ENCODE measurements around the gene SLC7A7.
"Not testable (repeated sequence)": the region's sequence is repeated elsewhere in the genome, so short reads cannot be mapped to it uniquely, and the experiment has no call there.

SLC7A7 gene

DNA sequence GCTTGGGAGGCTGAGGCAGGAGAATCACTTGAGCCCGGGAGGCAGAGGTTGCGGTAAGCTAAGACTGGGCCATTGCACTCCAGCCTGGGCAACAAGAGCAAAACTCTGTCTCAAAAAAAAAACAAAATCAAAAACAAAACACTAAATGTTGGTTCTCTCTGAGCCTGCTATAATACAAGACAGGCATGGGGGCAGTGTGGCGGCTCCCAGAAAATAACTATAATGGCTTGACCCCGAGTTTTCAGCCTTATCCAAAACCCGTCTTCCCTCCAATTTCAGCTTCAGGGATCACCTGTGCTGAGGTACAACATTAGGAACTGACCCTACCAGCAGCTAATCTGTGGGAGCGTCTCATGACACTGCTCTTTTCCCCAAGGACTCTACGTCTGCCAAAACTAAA is 862 bp downstream of the SLC7A7 start:
- no peaks in the 10 kb centered on the region for H3K9me3 Mint-ChIP-seq
- peaks cover 16% of the 10 kb centered on the region for H3K4me1 Mint-ChIP-seq (ENCODE audit: low read depth)
- peaks cover 3% of the 10 kb centered on the region for H3K27me3 Mint-ChIP-seq (ENCODE audit: low read depth)
- H3K36me3 Mint-ChIP-seq (ENCODE audit: low read depth) = no peaks in the 10 kb centered on the region
- H3K4me3 Mint-ChIP-seq = no peak overlapping the region
- H3K27ac Mint-ChIP-seq = no peak overlapping the region

DNA sequence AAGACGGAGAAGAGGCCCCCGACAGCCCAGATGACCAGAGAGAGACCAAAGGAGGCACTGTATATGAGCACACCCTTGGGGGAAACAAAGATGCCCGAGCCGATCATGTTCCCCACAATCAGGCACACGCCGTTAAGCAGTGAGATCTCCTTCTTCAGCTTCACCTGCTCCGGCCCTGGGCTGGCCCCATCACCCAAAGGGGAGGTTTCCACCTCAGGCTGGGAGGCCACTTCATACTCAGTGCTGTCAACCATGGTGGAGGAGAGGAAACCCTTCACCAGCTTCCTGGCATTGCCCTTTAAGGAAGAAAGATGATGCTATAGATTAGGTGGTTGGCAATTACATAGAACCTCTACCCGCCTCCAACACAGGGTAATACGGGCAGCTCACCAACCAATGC is 2.1 kb downstream of the SLC7A7 start:
- Mint-ChIP-seq H3K27me3 (ENCODE audit: low read depth) (peaks cover 3% of the 10 kb centered on the region), H3K9me3 (no peaks in the 10 kb centered on the region), H3K27ac (no peak overlapping the region), H3K4me1 (ENCODE audit: low read depth) (peaks cover 10% of the 10 kb centered on the region), H3K36me3 (ENCODE audit: low read depth) (no peaks in the 10 kb centered on the region), H3K4me3 (no peak overlapping the region)

DNA sequence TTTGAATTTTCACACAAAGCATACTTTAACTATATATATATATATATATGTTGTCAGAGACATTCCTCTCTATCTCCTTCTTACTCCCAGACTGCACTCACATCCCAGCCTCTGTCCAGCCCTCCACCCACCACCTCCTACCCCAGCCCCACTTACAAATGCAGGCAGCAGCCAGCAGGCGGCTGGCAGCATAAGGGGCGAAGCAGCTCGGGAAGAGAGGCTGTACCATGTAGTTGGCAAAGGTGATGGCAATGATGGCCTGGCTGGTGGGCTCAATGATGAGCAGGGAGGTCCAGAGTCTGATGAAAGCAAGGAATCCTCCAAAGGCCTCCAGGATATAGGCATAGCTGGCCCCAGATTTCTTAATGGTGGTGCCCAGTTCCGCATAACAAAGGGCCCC is 2.5 kb downstream of the SLC7A7 start:
- H3K4me1 Mint-ChIP-seq (ENCODE audit: low read depth) = peaks cover 10% of the 10 kb centered on the region
- H3K4me3 Mint-ChIP-seq = no peak overlapping the region
- no peaks in the 10 kb centered on the region for H3K36me3 Mint-ChIP-seq (ENCODE audit: low read depth)
- H3K9me3 Mint-ChIP-seq = no peaks in the 10 kb centered on the region
- H3K27ac Mint-ChIP-seq = no peak overlapping the region
- H3K27me3 Mint-ChIP-seq (ENCODE audit: low read depth) = peaks cover 3% of the 10 kb centered on the region

DNA sequence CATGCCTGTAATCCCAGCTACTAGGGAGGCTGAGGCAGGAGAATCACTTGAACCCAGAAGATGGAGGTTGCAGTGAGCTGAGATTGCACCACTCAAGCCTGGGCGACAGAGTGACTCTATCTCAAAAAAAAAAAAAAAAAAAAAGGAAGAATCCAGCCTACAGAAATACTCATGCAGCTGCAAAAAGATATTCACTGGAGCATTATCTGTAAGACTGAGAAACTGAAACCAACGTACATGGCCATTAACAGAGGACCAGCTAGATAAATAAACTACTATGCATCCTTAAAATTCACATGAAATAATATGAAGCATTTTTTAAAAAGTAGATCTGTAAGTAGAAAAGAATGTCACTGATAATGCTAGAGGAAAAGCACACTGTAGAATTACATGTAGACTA is 3.5 kb downstream of the SLC7A7 start:
- peaks cover 10% of the 10 kb centered on the region for H3K4me1 Mint-ChIP-seq (ENCODE audit: low read depth)
- no peak overlapping the region for H3K4me3 Mint-ChIP-seq

DNA sequence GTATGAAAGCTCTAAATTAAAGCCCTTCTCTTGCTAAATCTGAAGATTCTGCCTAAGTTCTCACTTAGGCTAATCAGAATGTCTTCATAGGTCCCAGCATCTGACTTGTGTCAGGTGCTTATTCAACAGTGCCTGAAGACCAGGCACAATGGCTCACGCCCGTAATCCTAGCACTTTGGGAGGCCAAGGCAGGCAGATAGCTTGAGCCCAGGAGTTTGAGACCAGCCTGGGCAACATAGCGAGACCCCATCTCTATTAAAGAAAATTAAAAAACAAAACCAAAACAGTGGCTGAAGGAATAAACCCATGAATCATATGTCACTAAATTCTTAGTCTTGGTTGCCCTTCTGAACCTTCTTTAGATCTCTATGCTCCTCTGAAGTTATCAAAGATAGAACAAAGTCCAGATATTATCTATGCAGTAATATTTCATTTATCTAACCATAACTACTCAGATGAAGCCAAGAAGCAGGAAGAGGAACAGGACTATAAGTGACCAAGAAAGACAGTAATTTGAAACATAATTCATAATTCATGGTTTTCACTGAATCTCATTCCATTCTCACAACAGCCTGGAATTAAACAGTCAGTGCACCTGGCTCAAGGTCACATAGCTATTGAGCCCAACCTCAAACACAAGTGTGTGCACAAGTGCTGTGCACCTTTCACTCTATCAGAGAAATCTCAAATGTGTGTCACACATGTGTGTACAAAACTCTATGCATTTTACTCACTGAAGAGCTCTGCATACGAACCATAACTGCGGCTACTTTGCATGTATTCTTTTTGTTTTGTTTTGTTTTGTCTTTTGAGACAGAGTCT is 6.6 kb downstream of the SLC7A7 start:
- peaks cover 12% of the 10 kb centered on the region for H3K27me3 Mint-ChIP-seq (ENCODE audit: low read depth)
- H3K4me1 Mint-ChIP-seq (ENCODE audit: low read depth) = peaks cover 3% of the 10 kb centered on the region
- no peaks in the 10 kb centered on the region for H3K9me3 Mint-ChIP-seq
- H3K4me3 Mint-ChIP-seq = no peak overlapping the region
- H3K36me3 Mint-ChIP-seq (ENCODE audit: low read depth) = no peaks in the 10 kb centered on the region
- H3K27ac Mint-ChIP-seq = no peak overlapping the region

More for the DNA sequence above, 3.5 kb downstream of the SLC7A7 start:
- H3K27ac Mint-ChIP-seq = no peak overlapping the region
- H3K9me3 Mint-ChIP-seq = no peaks in the 10 kb centered on the region
- H3K27me3 Mint-ChIP-seq (ENCODE audit: low read depth) = peaks cover 7% of the 10 kb centered on the region
- H3K36me3 Mint-ChIP-seq (ENCODE audit: low read depth) = no peaks in the 10 kb centered on the region

DNA sequence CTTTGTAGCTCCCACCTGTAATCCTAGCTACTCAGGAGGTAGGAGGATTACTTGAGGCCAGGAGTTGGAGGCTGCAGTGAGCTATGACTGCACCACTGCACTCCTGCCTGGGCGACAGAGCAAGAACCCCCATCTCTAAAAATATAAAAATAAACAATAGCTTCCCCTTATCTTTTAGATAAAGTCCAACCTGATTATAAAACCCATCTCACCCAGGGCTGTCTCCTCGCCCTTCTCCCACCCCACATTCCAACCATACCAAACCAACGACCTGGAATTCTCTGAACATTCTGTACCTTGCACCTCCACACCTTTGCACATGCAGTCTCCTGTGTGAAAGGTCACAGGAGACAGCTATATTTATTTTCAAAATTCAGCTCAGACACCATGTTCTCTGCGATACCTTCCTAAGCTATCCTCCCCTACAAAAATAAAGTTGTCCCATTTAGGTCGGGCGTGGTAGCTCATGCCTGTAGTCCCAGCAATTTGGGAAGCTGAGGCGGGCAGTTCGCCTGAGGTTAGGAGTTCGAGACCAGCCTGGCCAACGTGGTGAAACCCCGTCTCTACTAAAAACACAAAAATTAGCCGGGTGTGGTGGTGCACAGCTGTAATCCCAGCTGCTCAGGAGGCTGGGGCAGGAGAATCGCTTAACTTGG is 7.7 kb downstream of the SLC7A7 start:
- no peak overlapping the region for H3K4me3 Mint-ChIP-seq
- no peak overlapping the region for H3K27ac Mint-ChIP-seq
- H3K9me3 Mint-ChIP-seq = no peaks in the 10 kb centered on the region
- H3K36me3 Mint-ChIP-seq (ENCODE audit: low read depth) = no peaks in the 10 kb centered on the region
- peaks cover 3% of the 10 kb centered on the region for H3K4me1 Mint-ChIP-seq (ENCODE audit: low read depth)
- H3K27me3 Mint-ChIP-seq (ENCODE audit: low read depth) = peaks cover 16% of the 10 kb centered on the region

DNA sequence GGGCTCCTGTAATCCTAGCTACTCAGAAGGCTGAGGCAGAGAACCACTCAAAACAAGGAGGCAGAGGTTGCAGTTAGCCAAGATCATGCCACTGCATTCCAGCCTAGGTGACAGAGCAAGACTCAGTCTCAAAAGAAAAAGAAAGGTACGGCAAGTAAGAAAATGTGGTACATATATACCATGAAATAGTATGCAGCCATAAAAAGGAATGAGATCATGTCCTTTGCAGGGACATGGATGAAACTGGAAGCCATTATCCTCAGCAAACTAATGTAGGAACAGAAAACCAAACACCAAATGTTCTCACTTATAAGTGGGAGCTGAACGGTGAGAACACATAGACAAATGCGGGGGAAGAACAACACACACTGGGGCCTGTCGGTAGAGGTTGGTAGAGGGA is 10.0 kb downstream of the SLC7A7 start:
- peaks cover 18% of the 10 kb centered on the region for H3K27me3 Mint-ChIP-seq (ENCODE audit: low read depth)
- H3K4me3 Mint-ChIP-seq, H3K9me3 Mint-ChIP-seq: not testable (repeated sequence)

DNA sequence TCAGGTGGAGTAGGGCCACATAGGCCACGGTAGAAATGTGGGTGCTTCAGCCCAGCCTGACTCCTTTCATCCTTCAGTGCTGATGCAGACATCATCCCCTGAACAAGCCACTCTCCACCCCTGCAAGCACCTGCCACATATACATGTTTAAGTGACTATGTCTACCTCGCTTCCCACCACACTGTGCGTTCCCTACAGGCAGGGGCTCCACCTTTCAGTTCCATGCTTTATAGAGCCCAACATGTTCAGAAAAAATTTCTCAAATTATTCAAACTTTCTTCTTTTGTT is 11.6 kb downstream of the SLC7A7 start:
- Mint-ChIP-seq H3K4me1 (ENCODE audit: low read depth) (no peaks in the 10 kb centered on the region), H3K9me3 (no peaks in the 10 kb centered on the region), H3K27me3 (ENCODE audit: low read depth) (peaks cover 30% of the 10 kb centered on the region), H3K4me3 (no peak overlapping the region), H3K27ac (no peak overlapping the region), H3K36me3 (ENCODE audit: low read depth) (no peaks in the 10 kb centered on the region)

More for the DNA sequence above, 10.0 kb downstream of the SLC7A7 start:
- H3K27ac Mint-ChIP-seq; H3K4me1 Mint-ChIP-seq (ENCODE audit: low read depth); H3K36me3 Mint-ChIP-seq (ENCODE audit: low read depth): not testable (repeated sequence)

DNA sequence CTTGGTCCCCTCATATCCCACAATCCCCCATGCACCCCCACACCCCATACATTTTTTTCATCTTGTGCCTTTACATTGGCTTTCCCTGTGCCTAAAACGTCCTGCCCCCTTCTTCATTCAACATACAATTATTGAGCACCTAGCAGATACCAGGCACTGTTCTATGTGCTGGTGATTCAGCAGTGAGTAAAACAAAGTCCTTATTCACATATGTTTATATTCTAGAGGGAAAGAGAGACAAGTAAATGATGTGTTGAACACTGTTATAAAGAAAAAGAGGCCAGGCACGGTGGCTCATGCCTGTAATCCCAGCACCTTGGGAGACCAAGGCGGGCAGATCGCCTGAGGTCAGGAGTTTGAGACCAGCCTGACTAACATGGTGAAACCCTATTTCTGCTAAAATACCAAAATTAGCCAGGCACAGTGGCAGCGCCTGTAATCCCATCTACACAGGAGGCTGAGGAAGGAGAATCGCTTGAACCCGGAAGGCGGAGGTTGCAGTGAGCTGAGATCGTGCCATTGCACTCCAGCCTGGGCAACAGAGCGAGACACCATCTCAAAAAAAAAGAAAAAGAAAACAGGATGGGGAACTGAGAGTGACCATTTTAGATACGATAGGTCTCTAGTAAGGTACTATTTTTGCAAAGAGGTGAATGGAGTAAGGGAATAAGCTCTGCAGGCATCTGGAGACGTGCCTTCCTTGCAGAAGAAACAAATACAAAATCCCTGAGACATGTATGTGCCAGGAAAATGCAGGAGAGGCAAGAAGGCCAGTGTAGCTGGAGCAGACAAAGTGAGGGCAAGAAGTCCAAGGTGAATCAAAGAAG is 12.2 kb downstream of the SLC7A7 start:
- no peaks in the 10 kb centered on the region for H3K9me3 Mint-ChIP-seq
- H3K27me3 Mint-ChIP-seq (ENCODE audit: low read depth) = peaks cover 32% of the 10 kb centered on the region
- no peaks in the 10 kb centered on the region for H3K36me3 Mint-ChIP-seq (ENCODE audit: low read depth)
- H3K27ac Mint-ChIP-seq = no peak overlapping the region
- no peak overlapping the region for H3K4me3 Mint-ChIP-seq
- no peaks in the 10 kb centered on the region for H3K4me1 Mint-ChIP-seq (ENCODE audit: low read depth)

DNA sequence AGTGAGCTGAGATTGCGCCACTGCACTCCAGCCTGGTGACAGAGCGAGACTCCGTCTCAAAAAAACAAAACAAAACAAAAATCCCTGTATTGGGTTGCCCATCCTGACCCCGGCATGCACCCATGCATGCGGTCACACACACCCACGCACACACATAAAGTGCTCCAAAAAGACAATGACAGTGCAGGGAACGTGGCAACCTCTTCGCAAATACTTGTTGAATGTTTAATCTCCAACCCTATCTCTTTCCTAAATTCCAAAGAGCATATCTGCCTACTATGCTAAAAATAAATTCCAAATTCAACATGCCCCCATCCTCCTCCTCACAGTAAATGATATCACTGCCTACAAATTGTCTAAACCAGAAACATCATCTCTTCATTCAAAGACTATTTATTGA is 13.5 kb downstream of the SLC7A7 start:
- no peaks in the 10 kb centered on the region for H3K9me3 Mint-ChIP-seq
- H3K4me1 Mint-ChIP-seq (ENCODE audit: low read depth) = no peaks in the 10 kb centered on the region
- H3K4me3 Mint-ChIP-seq = no peak overlapping the region
- no peaks in the 10 kb centered on the region for H3K36me3 Mint-ChIP-seq (ENCODE audit: low read depth)
- H3K27ac Mint-ChIP-seq = no peak overlapping the region
- H3K27me3 Mint-ChIP-seq (ENCODE audit: low read depth) = peaks cover 32% of the 10 kb centered on the region

DNA sequence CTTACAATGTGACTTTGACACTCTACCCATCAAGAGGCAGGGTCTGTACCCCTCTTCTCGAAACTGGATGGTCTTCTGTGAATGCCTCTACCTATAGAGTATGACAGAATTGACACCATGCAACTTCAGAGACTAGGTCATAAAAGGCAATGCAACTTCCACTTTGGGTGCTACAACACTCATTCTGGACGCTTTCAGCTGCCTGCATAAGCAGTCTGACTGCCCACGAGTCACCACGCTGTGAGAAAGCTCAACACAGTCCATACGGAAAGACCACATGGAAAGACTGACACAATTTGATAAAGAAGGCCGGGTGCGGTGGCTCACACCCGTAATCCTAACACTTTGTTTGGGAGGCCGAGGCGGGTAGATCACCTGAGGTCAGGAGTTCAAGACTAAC is 14.9 kb downstream of the SLC7A7 start:
- H3K36me3 Mint-ChIP-seq (ENCODE audit: low read depth) = no peaks in the 10 kb centered on the region
- H3K4me3 Mint-ChIP-seq = no peak overlapping the region
- no peaks in the 10 kb centered on the region for H3K9me3 Mint-ChIP-seq
- no peak overlapping the region for H3K27ac Mint-ChIP-seq
- peaks cover 39% of the 10 kb centered on the region for H3K27me3 Mint-ChIP-seq (ENCODE audit: low read depth)
- no peaks in the 10 kb centered on the region for H3K4me1 Mint-ChIP-seq (ENCODE audit: low read depth)

DNA sequence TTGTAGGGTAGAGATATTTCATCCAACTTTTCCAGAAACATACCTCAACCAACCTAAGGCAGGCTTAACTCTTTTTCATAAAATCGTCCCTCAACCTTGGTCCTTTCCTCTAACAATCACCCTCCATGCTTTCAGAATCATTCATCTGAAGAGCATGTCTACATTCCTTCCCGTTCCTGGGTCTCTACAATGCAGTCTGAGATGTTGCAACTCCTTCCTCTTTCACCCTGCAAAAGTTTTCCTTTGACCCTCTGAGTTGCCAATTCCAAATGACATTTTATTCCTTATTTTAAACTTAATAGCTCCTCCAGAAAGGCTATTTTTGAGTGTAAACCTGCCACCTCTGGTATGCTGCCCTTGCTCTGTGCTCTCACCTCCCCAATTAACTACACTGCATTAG is 16.7 kb downstream of the SLC7A7 start:
- Mint-ChIP-seq H3K4me1 (ENCODE audit: low read depth) (no peaks in the 10 kb centered on the region), H3K27ac (no peak overlapping the region), H3K27me3 (ENCODE audit: low read depth) (peaks cover 36% of the 10 kb centered on the region), H3K9me3 (no peaks in the 10 kb centered on the region), H3K4me3 (no peak overlapping the region), H3K36me3 (ENCODE audit: low read depth) (no peaks in the 10 kb centered on the region)

DNA sequence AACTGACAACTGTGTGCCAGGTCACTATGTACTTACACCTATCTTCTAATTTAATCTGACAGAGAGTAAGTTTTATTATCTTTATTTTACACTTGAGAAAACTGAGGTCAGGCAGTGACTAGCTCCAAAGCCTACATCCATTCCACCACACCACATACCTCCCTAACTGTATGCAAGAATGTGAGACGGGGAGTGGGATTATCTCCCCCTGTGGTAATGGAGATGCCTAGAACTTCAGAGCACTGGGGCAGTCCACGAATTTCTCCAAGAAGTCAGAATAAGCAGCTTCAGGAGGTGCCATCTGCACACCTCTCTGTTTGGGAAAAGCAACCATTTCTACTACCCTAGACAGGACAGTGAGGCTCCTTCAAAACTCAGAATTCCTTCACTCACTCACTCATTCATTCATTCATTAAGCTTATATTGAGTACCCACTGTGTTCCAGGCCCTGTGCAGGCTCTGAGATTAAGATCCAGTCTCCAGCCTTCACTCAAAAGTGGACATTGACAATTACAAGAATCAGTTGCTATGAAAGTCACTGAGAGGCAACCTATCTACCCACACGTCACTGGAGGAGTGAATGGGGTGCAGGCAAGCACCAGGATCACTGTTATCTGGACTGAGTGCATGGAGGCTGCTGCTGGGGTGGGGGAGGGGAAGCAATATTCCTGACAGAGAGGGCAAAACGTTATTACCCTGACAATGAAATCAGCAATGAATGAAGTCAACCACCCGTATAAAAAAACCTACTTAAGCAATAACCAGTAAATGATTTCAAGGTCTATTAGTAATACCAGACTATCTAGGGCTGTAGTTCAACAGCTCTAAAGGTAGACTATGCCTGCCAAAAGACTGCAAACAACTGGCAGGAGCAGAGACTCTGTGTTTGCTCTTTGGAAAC is 18.0 kb downstream of the SLC7A7 start:
- Mint-ChIP-seq H3K4me1 (ENCODE audit: low read depth) (no peaks in the 10 kb centered on the region), H3K27me3 (ENCODE audit: low read depth) (peaks cover 29% of the 10 kb centered on the region), H3K4me3 (no peak overlapping the region), H3K27ac (no peak overlapping the region), H3K36me3 (ENCODE audit: low read depth) (no peaks in the 10 kb centered on the region), H3K9me3 (no peaks in the 10 kb centered on the region)

DNA sequence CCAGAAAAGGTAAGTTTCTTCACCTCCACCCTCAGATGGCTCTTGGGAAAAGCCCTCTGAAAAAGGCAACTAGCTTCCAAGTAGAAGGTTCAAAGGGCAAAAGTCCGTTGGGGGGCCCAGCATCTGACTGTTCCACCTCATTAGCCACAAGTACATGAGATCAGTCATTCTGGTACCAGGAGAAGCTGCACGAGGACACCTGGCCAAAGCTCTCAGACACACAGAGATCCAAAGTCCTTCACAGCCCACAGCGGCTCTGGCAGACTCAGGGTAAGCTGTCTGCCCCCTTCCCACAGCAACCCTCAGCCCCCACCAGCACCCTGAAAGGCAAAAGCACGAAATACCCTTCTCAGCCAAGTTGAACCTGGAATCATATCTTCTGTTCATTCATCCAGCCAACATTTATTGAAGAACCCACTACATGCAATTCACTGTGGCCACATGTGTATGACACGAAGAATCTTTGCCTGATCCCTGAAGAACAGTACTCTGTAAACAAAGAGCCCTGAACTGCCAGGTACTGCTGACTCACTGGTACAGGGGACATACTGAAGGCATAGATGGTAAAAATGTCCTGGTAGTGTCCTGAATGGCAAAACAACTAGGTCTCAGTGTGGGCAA is 19.0 kb downstream of the SLC7A7 start:
- Mint-ChIP-seq H3K4me1 (ENCODE audit: low read depth) (peaks cover under 1% of the 10 kb centered on the region), H3K4me3 (no peak overlapping the region), H3K27ac (no peak overlapping the region), H3K9me3 (no peaks in the 10 kb centered on the region), H3K27me3 (ENCODE audit: low read depth) (peaks cover 31% of the 10 kb centered on the region), H3K36me3 (ENCODE audit: low read depth) (no peaks in the 10 kb centered on the region)
